ENCODE data around the gene SLC38A7. TPM values are rescaled to one million over a fixed set of nuclear protein-coding genes. Genes with fewer than 3 reads are reported as not detected.

Gene SLC38A7, protein sequence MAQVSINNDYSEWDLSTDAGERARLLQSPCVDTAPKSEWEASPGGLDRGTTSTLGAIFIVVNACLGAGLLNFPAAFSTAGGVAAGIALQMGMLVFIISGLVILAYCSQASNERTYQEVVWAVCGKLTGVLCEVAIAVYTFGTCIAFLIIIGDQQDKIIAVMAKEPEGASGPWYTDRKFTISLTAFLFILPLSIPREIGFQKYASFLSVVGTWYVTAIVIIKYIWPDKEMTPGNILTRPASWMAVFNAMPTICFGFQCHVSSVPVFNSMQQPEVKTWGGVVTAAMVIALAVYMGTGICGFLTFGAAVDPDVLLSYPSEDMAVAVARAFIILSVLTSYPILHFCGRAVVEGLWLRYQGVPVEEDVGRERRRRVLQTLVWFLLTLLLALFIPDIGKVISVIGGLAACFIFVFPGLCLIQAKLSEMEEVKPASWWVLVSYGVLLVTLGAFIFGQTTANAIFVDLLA
- total RNA-seq = 10 to 100 TPM in 2 of 3 donors, 1 to 10 TPM in 1; 9.4 to 21.9 (median 14.9) TPM
- long read RNA-seq, donor 1, full-length matches to known transcripts = 2 of 7 reads
- long read RNA-seq, donor 1, partial matches to known transcripts = 0 of 7 reads
- long read RNA-seq, donor 1, other reads (novel, unspliced or antisense) = 5 of 7 reads
- long read RNA-seq, donor 2, full-length matches to known transcripts = 2 of 8 reads
- long read RNA-seq, donor 2, partial matches to known transcripts = 1 of 8 reads
- long read RNA-seq, donor 2, other reads (novel, unspliced or antisense) = 5 of 8 reads

- peak; percentile 97 for ATAC-seq
- intact Hi-C loops (cut with DNase I, micrococcal nuclease) = loop anchor here in 1 of 2 donors (10.0 kb wide), 1 partner anchor 70 kb away; no protein-coding TSS in a partner anchor
- DNase-seq = peak; percentile 89 to 91 (median 90)
These were observed at the start of gene SLC38A7 for GRCh38 chr16:58684354-58685083. TSS of gene SLC38A7 (minus strand) at chr16:58684770. CDS start at chr16:58680126, 4,644 bp downstream.

DNA sequence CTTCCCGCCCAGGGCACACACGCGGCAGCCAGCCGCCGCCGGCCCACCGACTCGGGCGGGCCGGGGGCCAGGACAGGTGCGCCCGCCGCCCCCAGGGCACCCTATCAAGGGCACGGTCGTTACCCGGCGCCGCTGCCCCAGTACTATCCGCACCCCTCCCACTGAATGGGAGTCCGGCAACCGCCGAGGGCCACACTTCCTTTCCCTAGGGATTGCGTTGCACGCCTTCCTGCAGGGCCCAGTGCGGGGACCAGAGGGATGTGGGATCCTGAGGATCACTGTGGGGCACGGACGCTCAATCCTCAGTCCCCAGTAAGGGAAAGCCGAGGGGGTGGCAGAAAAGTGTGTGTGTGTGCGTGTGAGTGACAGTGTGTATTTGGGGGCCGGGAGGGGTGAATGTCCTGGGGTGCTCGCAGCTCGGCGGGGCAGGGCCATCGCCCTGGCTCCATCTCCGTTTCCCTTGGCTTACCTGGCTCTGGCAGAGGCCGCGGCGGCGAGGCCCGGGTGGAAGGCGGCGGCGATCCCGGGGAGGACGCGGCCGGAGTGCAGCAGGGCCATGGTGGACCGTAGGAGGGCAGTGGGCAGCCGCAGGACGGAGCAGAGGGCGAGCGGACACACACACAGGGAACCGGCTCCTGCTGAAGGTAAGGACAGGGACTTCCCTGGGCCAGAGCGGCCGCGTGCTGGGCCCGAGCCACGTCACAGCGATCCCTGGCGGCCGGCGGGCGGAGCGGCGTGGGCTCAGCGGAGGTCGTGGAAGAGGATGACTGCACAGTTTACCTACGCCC, 49.3 kb upstream of the SLC38A7 start, which contains the start of gene GOT2:
GOT2 (minus strand) TSS at position 646 of the 788 bp plus-strand sequence; CDS start at position 558, 88 bp downstream.
- Histone ChIP-seq H3K36me3 (ENCODE audit: low read depth) (no peaks in the 10 kb centered on the region), H3K9me3 (no peaks in the 10 kb centered on the region), H3K4me3 (peak within 1 kb of the TSS; percentile 71), H3K4me1 (ENCODE audit: low read depth) (peaks cover 17% of the 10 kb centered on the region)
- peak; percentile 92 for TF ChIP-seq CTCF (IDR thresholded peaks at IDR 0.05)
- ATAC-seq = peak; percentile 98
- DNase-seq = peak; percentile 87 to 92 (median 87)
- intact Hi-C loops (cut with DNase I, micrococcal nuclease) = no loop called here

More at GRCh38 chr16:58684354-58685083, at the start of gene SLC38A7:
- H3K4me3 ChIP-seq = peak within 1 kb of the TSS; percentile 80
- H3K9me3 ChIP-seq = no peaks in the 10 kb centered on the region
- no peaks in the 10 kb centered on the region for H3K36me3 ChIP-seq (ENCODE audit: low read depth)
- TF ChIP-seq CTCF (IDR thresholded peaks at IDR 0.05) = no peak
- peaks cover 12% of the 10 kb centered on the region for H3K4me1 ChIP-seq (ENCODE audit: low read depth)

DNA sequence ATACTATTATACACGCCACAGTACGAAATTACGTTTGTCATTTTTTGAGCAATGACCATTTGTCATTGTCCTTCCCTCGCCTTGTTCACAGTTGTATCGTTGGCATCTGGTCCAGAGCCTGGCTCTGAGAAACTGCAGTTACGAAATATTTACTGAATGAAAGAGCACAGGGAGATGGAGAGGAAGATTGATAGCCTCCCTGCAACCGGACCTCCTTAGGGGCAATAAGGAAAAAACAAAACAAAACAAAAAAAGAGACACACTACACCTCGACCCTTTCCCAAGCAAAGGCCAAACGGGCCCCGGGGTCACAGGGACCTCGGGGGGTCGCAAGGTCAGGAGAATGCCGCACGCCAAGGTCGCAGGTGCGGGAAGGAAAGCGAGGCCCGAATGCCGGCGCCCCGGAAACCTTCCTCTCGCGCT, 48.7 kb upstream of the SLC38A7 start:
- H3K36me3 ChIP-seq (ENCODE audit: low read depth) = no peaks in the 10 kb centered on the region
- no peak for TF ChIP-seq CTCF (IDR thresholded peaks at IDR 0.05)
- DNase-seq (peak in 1 of 3 donors; percentile 20), ATAC-seq (peak; percentile 23)
- intact Hi-C loops (cut with DNase I, micrococcal nuclease) = no loop called here
- H3K9me3 ChIP-seq = no peaks in the 10 kb centered on the region
- peak overlapping the region; percentile 71 for H3K4me3 ChIP-seq
- peaks cover 17% of the 10 kb centered on the region for H3K4me1 ChIP-seq (ENCODE audit: low read depth)

DNA sequence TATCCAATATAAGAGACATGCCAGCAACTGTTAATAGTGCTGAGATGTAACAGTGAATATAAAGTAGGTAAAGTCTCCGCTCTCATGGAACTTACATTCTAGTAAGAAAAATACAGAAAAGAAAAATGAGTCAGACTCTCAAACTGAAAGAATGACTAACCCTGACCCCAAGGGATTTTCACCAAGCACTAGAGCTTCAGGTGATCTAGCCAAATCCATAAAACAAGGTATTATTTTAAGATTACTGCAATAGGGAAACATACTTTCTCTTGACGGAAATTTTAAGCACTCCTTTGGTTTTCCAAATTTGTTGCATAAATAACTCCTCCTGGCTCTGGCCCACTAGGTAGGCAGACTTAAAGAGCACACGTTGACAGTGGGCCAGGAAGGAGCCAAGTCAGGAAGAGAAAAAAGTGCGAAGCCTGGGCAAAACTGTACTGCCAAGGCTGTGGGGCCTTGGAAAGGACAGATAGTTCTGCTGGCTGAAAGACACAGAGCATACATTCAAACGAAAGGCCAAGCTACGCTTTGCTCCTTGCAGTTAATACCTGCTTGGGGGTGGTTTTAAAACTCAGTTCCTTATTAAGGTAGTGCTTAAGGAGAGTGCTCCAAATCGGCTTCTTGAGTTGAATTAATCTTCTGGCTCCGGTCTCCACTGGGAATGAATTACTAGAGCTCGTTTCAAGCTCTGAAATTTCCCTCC, 48.1 kb upstream of the SLC38A7 start:
- no peaks in the 10 kb centered on the region for H3K9me3 ChIP-seq
- no peak for ATAC-seq
- H3K4me1 ChIP-seq (ENCODE audit: low read depth) = peaks cover 17% of the 10 kb centered on the region
- intact Hi-C loops (cut with DNase I, micrococcal nuclease) = no loop called here
- H3K36me3 ChIP-seq (ENCODE audit: low read depth) = no peaks in the 10 kb centered on the region
- no peak for TF ChIP-seq CTCF (IDR thresholded peaks at IDR 0.05)
- DNase-seq = no peak
- peak overlapping the region; percentile 71 for H3K4me3 ChIP-seq
